H1 (cell line): ENCODE results near the gene SLC13A4. TPM values are rescaled to one million over a fixed set of nuclear protein-coding genes. Genes with fewer than 3 reads are reported as not detected.
"Not testable (repeated sequence)": the region's sequence is repeated elsewhere in the genome, so short reads cannot be mapped to it uniquely, and the experiment has no call there.

ENCODE experiments used
- CTCF ChIA-PET: fragments of 300-600 bp; sonication (Branson Sonifier 250); formaldehyde crosslinking; loops from one replicate; lab custom pipeline; 2021; ENCODE audit not compliant: partially characterized antibody; lab: Charles Lee
- POLR2A ChIA-PET: fragments of 300-600 bp; sonication (Branson Sonifier 250); formaldehyde crosslinking; loops from one replicate; lab custom pipeline; 2021; ENCODE audit warnings: inconsistent platforms; ENCODE audit not compliant: partially characterized antibody; lab: Charles Lee
- DNase-seq, 2 experiments: peaks; one replicate each; pipeline versions ENCODE4 v3.0.0 to v3.0.0-alpha.2; 2010 to 2022; ENCODE audit warnings: low spot score in 2 of 2, low read depth in 1 of 2, mixed read lengths in 1 of 2
- FAIRE-seq: peaks from 2 replicates; lab custom pipeline; 2011; peaks lifted over from hg19 to GRCh38; lab: Jason Lieb, UNC
- H2AFZ ChIP-seq: 2 replicates; pipeline ENCODE4 v1.8.1; 2012; ENCODE audit warnings: low read length, inconsistent platforms
- H2AK5ac ChIP-seq: 2 replicates; pipeline ENCODE4 v1.6.1; 2013; ENCODE audit warnings: low read depth, low read length
- H2BK120ac ChIP-seq: replicated peaks from 2 replicates; pipeline ENCODE3; 2013; ENCODE audit warnings: low read depth, low read length, inconsistent platforms
- H2BK12ac ChIP-seq: 2 replicates; pipeline ENCODE4 v1.6.1; 2013; ENCODE audit warnings: low read depth, low read length
- H2BK15ac ChIP-seq: 2 replicates; pipeline ENCODE4 v1.6.1; 2013; ENCODE audit warnings: low read length
- H2BK20ac ChIP-seq: 2 replicates; pipeline ENCODE4 v1.6.1; 2013; ENCODE audit warnings: low read length
- H2BK5ac ChIP-seq: 2 replicates; pipeline ENCODE4 v1.6.1; 2013; ENCODE audit warnings: low read depth, low read length
- H3K14ac ChIP-seq: 2 replicates; pipeline ENCODE4 v1.6.1; 2013; ENCODE audit warnings: inconsistent platforms; ENCODE audit not compliant: insufficient read length
- H3K18ac ChIP-seq: 2 replicates; pipeline ENCODE4 v1.6.1; 2013; ENCODE audit warnings: low read length; ENCODE audit errors: extremely low read depth
- H3K23ac ChIP-seq: 2 replicates; pipeline ENCODE4 v1.6.1; 2013; ENCODE audit warnings: inconsistent platforms; ENCODE audit not compliant: insufficient read length
- H3K23me2 ChIP-seq: 2 replicates; pipeline ENCODE4 v1.6.1; 2013; ENCODE audit warnings: low read depth, low read length
- H3K27ac ChIP-seq: 2 replicates; pipeline ENCODE4 v1.6.1; 2011; ENCODE audit warnings: low read depth, low read length, inconsistent platforms
- H3K27me3 ChIP-seq, 4 experiments: replicated peaks in 1 of 4; 1 replicate in 1 of 4; 2 replicates in 3 of 4; pipeline versions ENCODE4 v1.6.1 to v1.8.1; 2011 to 2013; ENCODE audit warnings: low read length in 3 of 4, mild to moderate bottlenecking in 3 of 4, inconsistent platforms in 2 of 4, mixed read lengths in 2 of 4, moderate library complexity in 1 of 4; ENCODE audit not compliant: control insufficient read depth in 3 of 4, insufficient read depth in 3 of 4; ENCODE audit errors: extremely low read depth in 1 of 4
- H3K36me3 ChIP-seq, 4 experiments: 2 replicates each; pipeline versions ENCODE4 v1.6.1 to v1.8.1; 2011 to 2013; ENCODE audit warnings: mild to moderate bottlenecking in 4 of 4, low read length in 3 of 4, moderate library complexity in 2 of 4, control low read depth in 1 of 4, inconsistent platforms in 1 of 4; ENCODE audit not compliant: insufficient read depth in 4 of 4, control insufficient read depth in 2 of 4
- H3K4ac ChIP-seq: replicated peaks from 2 replicates; pipeline ENCODE3; 2013; ENCODE audit warnings: low read length, low read depth, mixed read lengths, inconsistent platforms; ENCODE audit not compliant: insufficient read length
- H3K4me1 ChIP-seq, 4 experiments: replicated peaks in 1 of 4; 1 replicate in 1 of 4; 2 replicates in 3 of 4; pipeline versions ENCODE4 v1.6.1 to v1.8.1; 2011 to 2013; ENCODE audit warnings: low read length in 3 of 4, inconsistent platforms in 2 of 4, mixed read lengths in 1 of 4; ENCODE audit not compliant: insufficient read depth in 4 of 4, control insufficient read depth in 3 of 4
- H3K4me2 ChIP-seq, 2 experiments: 2 replicates each; pipeline versions ENCODE4 v1.6.1 to v1.8.1; 2011 to 2013; ENCODE audit warnings: low read depth in 2 of 2, low read length in 2 of 2, control low read depth in 1 of 2, inconsistent platforms in 1 of 2, mild to moderate bottlenecking in 1 of 2; ENCODE audit not compliant: insufficient read depth in 1 of 2
- H3K4me3 ChIP-seq, 4 experiments: fragments of 200-600, 300-600 bp in 1 of 4; sonication (generic), shearing (Covaris generic), sonication (Bioruptor Twin) in 1 of 4; 2 replicates each; pipeline versions ENCODE4 v1.5.1 to v1.8.1; 2011 to 2016; ENCODE audit warnings: low read length in 4 of 4, low read depth in 3 of 4, control low read depth in 2 of 4, inconsistent platforms in 2 of 4, mild to moderate bottlenecking in 2 of 4, mixed read lengths in 1 of 4, moderate library complexity in 1 of 4; ENCODE audit not compliant: insufficient read depth in 2 of 4; ENCODE audit errors: extremely low read depth in 1 of 4
- H3K56ac ChIP-seq: replicated peaks from 2 replicates; pipeline ENCODE3; 2013; ENCODE audit warnings: low read depth, mild to moderate bottlenecking, mixed read lengths, low read length, inconsistent platforms; ENCODE audit not compliant: insufficient read length
- H3K79me1 ChIP-seq: 2 replicates; pipeline ENCODE4 v1.6.1; 2013; ENCODE audit warnings: low read depth, low read length, control low read depth
- H3K79me2 ChIP-seq, 2 experiments: 2 replicates each; pipeline versions ENCODE4 v1.6.1 to v1.8.1; 2012 to 2013; ENCODE audit warnings: low read length in 2 of 2, mild to moderate bottlenecking in 2 of 2, inconsistent platforms in 1 of 2; ENCODE audit not compliant: insufficient read depth in 2 of 2, control insufficient read depth in 1 of 2
- H3K9ac ChIP-seq, 4 experiments: replicated peaks in 1 of 4; 1 replicate in 1 of 4; 2 replicates in 3 of 4; pipeline versions ENCODE4 v1.6.1 to v1.8.1; 2011 to 2013; ENCODE audit warnings: low read depth in 3 of 4, low read length in 3 of 4, control low read depth in 2 of 4, mild to moderate bottlenecking in 2 of 4, moderate library complexity in 2 of 4, inconsistent platforms in 1 of 4; ENCODE audit errors: extremely low read depth in 1 of 4
- H3K9me3 ChIP-seq, 2 experiments: 2 replicates each; pipeline versions ENCODE4 v1.6.1 to v1.8.1; 2012 to 2013; ENCODE audit warnings: mild to moderate bottlenecking in 2 of 2, moderate library complexity in 2 of 2, control low read depth in 1 of 2, inconsistent platforms in 1 of 2, low read depth in 1 of 2, low read length in 1 of 2, mixed read lengths in 1 of 2; ENCODE audit not compliant: insufficient read depth in 2 of 2
- H4K20me1 ChIP-seq, 2 experiments: replicated peaks in 1 of 2; 2 replicates each; pipeline versions ENCODE3 to v1.8.1; 2011 to 2013; ENCODE audit warnings: inconsistent platforms in 2 of 2, low read length in 2 of 2, mild to moderate bottlenecking in 1 of 2; ENCODE audit not compliant: insufficient read depth in 2 of 2, control insufficient read depth in 1 of 2
- H4K5ac ChIP-seq: 2 replicates; pipeline ENCODE4 v1.6.1; 2013; ENCODE audit warnings: low read length, low read depth, mixed read lengths, inconsistent platforms; ENCODE audit not compliant: insufficient read length
- H4K8ac ChIP-seq: 2 replicates; pipeline ENCODE4 v1.8.0; 2013; ENCODE audit warnings: mild to moderate bottlenecking, moderate library complexity, low read length, inconsistent platforms; ENCODE audit not compliant: insufficient read depth; ENCODE audit errors: extremely low read depth
- H4K91ac ChIP-seq: replicated peaks from 2 replicates; pipeline ENCODE3; 2013; ENCODE audit warnings: low read length, mixed read lengths, inconsistent platforms; ENCODE audit not compliant: insufficient read length
- WGBS, 2 experiments: shearing (Covaris generic) in 1 of 2; methylation state at CpG; one replicate each; pipeline versions ENCODE4 v1.1.6 to v1.1.7; 2013 to 2015; ENCODE audit warnings: low lambda C conversion rate in 2 of 2, mixed read lengths in 2 of 2, inconsistent platforms in 1 of 2, low coverage in 1 of 2, missing lambda C conversion rate in 1 of 2; ENCODE audit not compliant: insufficient replicate concordance in 2 of 2, insufficient coverage in 1 of 2, insufficient read length in 1 of 2; ENCODE audit errors: extremely low coverage in 1 of 2, missing lambda C conversion rate in 1 of 2; 5-methylcytosine and 5-hydroxymethylcytosine counted together
- polyA plus RNA-seq, 7 experiments: library from polyadenylated mRNA; depleted of rRNA in 3 of 7; stranded (reverse) in 5 of 7; unstranded in 2 of 7; fragments of >200 nt in 5 of 7; fragments of 200-250 nt in 2 of 7; gene quantifications; 1 replicate in 5 of 7; 2 replicates in 1 of 7; 4 replicates in 1 of 7; pipeline versions ENCODE4 v1.2.1 to v1.2.3, GENCODE V29; 2011 to 2013; ENCODE audit warnings: missing spikeins in 2 of 7, mixed read lengths in 2 of 7
- total RNA-seq: library from RNA; stranded (reverse); fragmentation: NEBNext Ultra II Directional; extraction: Animal tissue kit (Norgen Biotek cat#: 25700); gene quantifications from 2 replicates; pipeline ENCODE4 v1.2.1, GENCODE V29; 2021

SLC13A4 gene
- total and polyA plus RNA-seq, 2 of the 8 experiments (the other 6 are each of a cell fraction or from before 2014, with no cell fraction given) = 3.9 to 7.5 TPM

DNA sequence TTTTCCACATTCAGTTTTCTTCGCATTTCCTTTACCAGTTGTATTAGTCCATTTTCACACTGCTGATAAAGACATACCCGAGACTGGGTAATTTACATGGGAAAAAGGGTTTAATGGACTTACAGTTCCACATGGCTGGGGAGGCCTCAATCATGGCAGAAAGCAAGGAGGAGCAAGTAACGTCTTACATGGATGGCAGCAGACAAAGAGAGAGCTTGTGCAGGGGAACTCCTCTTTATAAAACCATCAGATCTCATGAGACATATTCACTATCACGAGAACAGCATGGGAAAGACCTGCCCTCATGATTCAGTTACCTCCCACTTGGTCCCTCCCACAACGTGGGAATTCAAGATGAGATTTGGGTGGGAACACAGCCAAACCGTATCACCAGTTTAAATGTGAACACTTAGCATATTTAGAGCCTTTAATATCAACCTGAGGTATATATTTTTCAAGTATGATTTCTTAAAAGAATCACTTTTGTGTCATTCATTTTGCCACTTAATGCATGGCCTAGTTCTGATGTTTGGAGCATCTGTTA, 59.1 kb downstream of the SLC13A4 start:
- H3K27me3 ChIP-seq, H4K5ac ChIP-seq, H3K79me1 ChIP-seq, H4K91ac ChIP-seq, H3K9me3 ChIP-seq, H2AK5ac ChIP-seq, H3K36me3 ChIP-seq, H3K27ac ChIP-seq, POLR2A ChIA-PET, H3K23ac ChIP-seq, H2BK120ac ChIP-seq, H3K4me2 ChIP-seq, FAIRE-seq, H3K18ac ChIP-seq, H3K9ac ChIP-seq, H4K20me1 ChIP-seq, H2AFZ ChIP-seq, DNase-seq, H3K56ac ChIP-seq, H3K14ac ChIP-seq, H2BK20ac ChIP-seq, H4K8ac ChIP-seq, H2BK5ac ChIP-seq, H3K4me1 ChIP-seq, H3K4me3 ChIP-seq, H2BK15ac ChIP-seq, H2BK12ac ChIP-seq, H3K4ac ChIP-seq, H3K23me2 ChIP-seq: not testable (repeated sequence)
- peaks cover 3 to 87% of the 10 kb centered on the region in 2 experiments; a peak in 3 of 4 replicates for H3K79me2 ChIP-seq
- WGBS, 2 experiments = 62% methylated on average over 6 of the region's 6 CpGs; no CpG with 5 or more reads in 1 of the 2 experiments
- CTCF ChIA-PET = interaction anchor here (6.2 to 8.9 kb wide), 2 partner anchors 14 to 41 kb away, joined by 89 to 133 read pairs; no protein-coding TSS in a partner anchor

DNA sequence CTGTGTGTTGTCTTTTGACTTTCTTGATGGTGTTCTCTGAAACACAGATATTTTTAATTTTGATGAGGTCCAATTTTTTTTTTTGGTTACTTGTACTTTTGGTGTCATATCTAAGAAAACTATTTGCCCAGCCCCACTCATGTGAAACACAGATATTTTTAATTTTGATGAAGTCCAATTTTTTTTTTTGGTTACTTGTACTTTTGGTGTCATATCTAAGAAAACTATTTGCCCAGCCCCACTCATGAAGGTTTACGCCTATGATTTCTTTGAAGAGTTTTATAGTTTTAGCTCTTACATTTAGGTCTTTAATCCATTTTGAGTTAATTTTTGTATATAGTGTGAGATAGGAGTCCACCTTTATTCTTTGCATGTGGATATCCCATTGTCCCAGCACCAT, 60.4 kb downstream of the SLC13A4 start:
- H3K27ac ChIP-seq, H2AFZ ChIP-seq, H3K27me3 ChIP-seq, H3K56ac ChIP-seq, H3K4me2 ChIP-seq, H2BK120ac ChIP-seq, H2BK20ac ChIP-seq, H3K4me1 ChIP-seq, H3K9me3 ChIP-seq, DNase-seq, H3K4me3 ChIP-seq, H3K18ac ChIP-seq, H4K20me1 ChIP-seq, H2BK5ac ChIP-seq, H3K4ac ChIP-seq, H3K14ac ChIP-seq, H4K8ac ChIP-seq, H4K91ac ChIP-seq, H3K23ac ChIP-seq, H3K23me2 ChIP-seq, FAIRE-seq, H4K5ac ChIP-seq, H2BK12ac ChIP-seq, H2BK15ac ChIP-seq, H3K79me1 ChIP-seq, H3K36me3 ChIP-seq, POLR2A ChIA-PET, H2AK5ac ChIP-seq, H3K9ac ChIP-seq: not testable (repeated sequence)
- 90% methylated on average over 1 of the region's 1 CpG; no CpG with 5 or more reads in 1 of the 2 experiments for WGBS, 2 experiments
- peaks cover 3 to 92% of the 10 kb centered on the region in 2 experiments for H3K79me2 ChIP-seq
- CTCF ChIA-PET = interaction anchor here (0.6 to 1.0 kb wide), 2 partner anchors 15 to 91 kb away, joined by 3 read pairs; no protein-coding TSS in a partner anchor
